GM23338 (cell line): ENCODE measurements around the gene EMP2. TPM values are rescaled to one million over a fixed set of nuclear protein-coding genes. Genes with fewer than 3 reads are reported as not detected.

Source experiments
- ATAC-seq: fragments of 200-7000 bp; cut with Tn5 transposase; 3 replicates; pipeline ENCODE4 v1.9.1; 2020
- DNase-seq: peaks from one replicate; pipeline ENCODE4 v3.0.0-alpha.2; 2015; ENCODE audit warnings: low spot score
- H2AFZ ChIP-seq: fragments of 200-600 bp; sonication (generic); 2 replicates; pipeline ENCODE4 v1.8.0; 2016; ENCODE audit warnings: antibody characterized with exemption, mild to moderate bottlenecking, moderate library complexity
- H3F3A ChIP-seq: fragments of 200-600 bp; sonication (generic); replicated peaks from 2 replicates; pipeline ENCODE4 v1.8.0; 2017; ENCODE audit warnings: antibody characterized with exemption, mixed run types, low read depth
- H3K27ac ChIP-seq: fragments of 200-600 bp; sonication (generic); 2 replicates; pipeline ENCODE4 v1.6.1; 2016; ENCODE audit warnings: low read depth
- H3K27me3 ChIP-seq: fragments of 200-600 bp; sonication (generic); 2 replicates; pipeline ENCODE4 v1.8.0; 2016; ENCODE audit warnings: mild to moderate bottlenecking, mixed run types, moderate library complexity; ENCODE audit not compliant: insufficient read depth
- H3K36me3 ChIP-seq: fragments of 200-600 bp; sonication (generic); 2 replicates; pipeline ENCODE4 v1.8.0; 2016; ENCODE audit warnings: mild to moderate bottlenecking; ENCODE audit not compliant: insufficient read depth
- H3K4me1 ChIP-seq: fragments of 200-600 bp; sonication (generic); 2 replicates; pipeline ENCODE4 v1.8.0; 2016; ENCODE audit warnings: mild to moderate bottlenecking, moderate library complexity; ENCODE audit not compliant: insufficient read depth
- H3K4me2 ChIP-seq: fragments of 200-600 bp; sonication (generic); 2 replicates; pipeline ENCODE4 v1.7.1; 2017; ENCODE audit warnings: mixed run types
- H3K4me3 ChIP-seq: fragments of 200-600 bp; sonication (generic); 2 replicates; pipeline ENCODE4 v1.6.1; 2016; ENCODE audit warnings: mixed run types
- H3K79me2 ChIP-seq: fragments of 200-600 bp; sonication (generic); replicated peaks from 2 replicates; pipeline ENCODE4 v1.8.0; 2017; ENCODE audit warnings: mild to moderate bottlenecking; ENCODE audit not compliant: insufficient read depth
- H3K9me2 ChIP-seq: fragments of 200-600 bp; sonication (generic); 2 replicates; pipeline ENCODE4 v1.8.0; 2017; ENCODE audit not compliant: insufficient read depth
- H4K20me1 ChIP-seq: fragments of 200-600 bp; sonication (generic); replicated peaks from 2 replicates; pipeline ENCODE4 v1.8.0; 2017; ENCODE audit warnings: mild to moderate bottlenecking; ENCODE audit not compliant: insufficient read depth
- H3K27ac Mint-ChIP-seq: 2 replicates; pipeline ENCODE4 v1.8.0; 2020; ENCODE audit warnings: inconsistent platforms, mild to moderate bottlenecking, moderate library complexity, mixed read lengths
- H3K27me3 Mint-ChIP-seq: 3 replicates; pipeline ENCODE4 v1.8.0; 2022; ENCODE audit warnings: low read depth, mild to moderate bottlenecking, moderate library complexity, mixed read lengths, inconsistent platforms; ENCODE audit not compliant: insufficient read depth, poor library complexity
- H3K36me3 Mint-ChIP-seq: 3 replicates; pipeline ENCODE4 v1.8.0; 2021; ENCODE audit warnings: low read depth, mild to moderate bottlenecking, inconsistent platforms, moderate library complexity, mixed read lengths
- H3K4me1 Mint-ChIP-seq: 3 replicates; pipeline ENCODE4 v1.8.0; 2020; ENCODE audit warnings: mild to moderate bottlenecking, inconsistent platforms, mixed read lengths
- H3K4me3 Mint-ChIP-seq: 3 replicates; pipeline ENCODE4 v1.8.0; 2021; ENCODE audit warnings: moderate library complexity, mild to moderate bottlenecking, inconsistent platforms, mixed read lengths
- H3K9me3 Mint-ChIP-seq: 3 replicates; pipeline ENCODE4 v1.8.0; 2020; ENCODE audit warnings: moderate library complexity, mild to moderate bottlenecking, inconsistent platforms, mixed read lengths
- CREB1 ChIP-seq: fragments of 250-450 bp; sonication (Bioruptor Pico); IDR thresholded peaks from 2 replicates; pipeline ENCODE4 v1.5.0; 2020; ENCODE audit warnings: low read depth, mild to moderate bottlenecking, moderate library complexity
- ETS1 ChIP-seq: IDR thresholded peaks from 2 replicates; pipeline ENCODE4 v1.6.1; 2016; ENCODE audit warnings: antibody characterized with exemption
- EZH2 ChIP-seq: fragments of 200-600 bp; sonication (generic); IDR thresholded peaks from one replicate; pipeline ENCODE4 v1.8.0; 2017; ENCODE audit warnings: antibody characterized with exemption, mild to moderate bottlenecking, low read depth; ENCODE audit not compliant: unreplicated experiment
- EZH2phosphoT487 ChIP-seq: fragments of 200-600 bp; sonication (generic); IDR thresholded peaks from one replicate; pipeline ENCODE4 v1.8.1; 2018; ENCODE audit warnings: antibody characterized with exemption; ENCODE audit not compliant: unreplicated experiment
- JUNB ChIP-seq: IDR thresholded peaks from one replicate; pipeline ENCODE4 v1.6.1; 2016; ENCODE audit warnings: antibody characterized with exemption; ENCODE audit not compliant: unreplicated experiment
- NANOG ChIP-seq: IDR thresholded peaks from 2 replicates; pipeline ENCODE4 v1.6.1; 2016; ENCODE audit warnings: antibody characterized with exemption, borderline replicate concordance
- POLR2AphosphoS5 ChIP-seq: IDR thresholded peaks from 2 replicates; pipeline ENCODE4 v1.6.1; 2016; ENCODE audit warnings: antibody characterized with exemption, low read depth
- REST ChIP-seq: IDR thresholded peaks from one replicate; pipeline ENCODE4 v1.6.1; 2018; ENCODE audit warnings: antibody characterized with exemption; ENCODE audit not compliant: unreplicated experiment
- STAT1 ChIP-seq: IDR thresholded peaks from one replicate; pipeline ENCODE4 v1.6.1; 2016; ENCODE audit warnings: antibody characterized with exemption; ENCODE audit not compliant: unreplicated experiment
- ZNF114 ChIP-seq: fragments of 250-450 bp; sonication (Bioruptor Pico); IDR thresholded peaks from 2 replicates; pipeline ENCODE4 v1.5.0; 2020; ENCODE audit warnings: mild to moderate bottlenecking, moderate library complexity
- ZNF331 ChIP-seq: fragments of 250-450 bp; sonication (Bioruptor Pico); IDR thresholded peaks from 2 replicates; pipeline ENCODE4 v1.5.0; 2020; ENCODE audit warnings: low read depth, mild to moderate bottlenecking, moderate library complexity
- ZNF462 ChIP-seq: fragments of 250-450 bp; sonication (Bioruptor Pico); IDR thresholded peaks from 2 replicates; pipeline ENCODE4 v1.5.0; 2020; ENCODE audit warnings: mild to moderate bottlenecking, moderate library complexity
- polyA plus RNA-seq: library from polyadenylated mRNA; unstranded; fragments of >200 nt; fragmentation: Nextera tagmentation; extraction: Ambion mirVana; gene quantifications from 2 replicates; pipeline ENCODE4 v1.2.1, GENCODE V29; 2016
- total RNA-seq: library from RNA; depleted of rRNA; stranded (reverse); fragments of >200 nt; shearing (Covaris generic); gene quantifications from 2 replicates; pipeline ENCODE4 v1.2.3, GENCODE V29; 2014
- TF ChIP-seq, protein P1 (sequence below), 2 experiments: fragments of 200-600 bp in 1 of 2; sonication (generic) in 1 of 2; conservative IDR thresholded peaks; 2 replicates each; pipeline versions ENCODE4 v1.5.1 to v1.6.1; 2016 to 2017; ENCODE audit warnings: antibody characterized with exemption in 2 of 2, low read depth in 2 of 2, mild to moderate bottlenecking in 2 of 2, moderate library complexity in 1 of 2

The EMP2 gene
- total and polyA plus RNA-seq, 2 experiments from 2014 or later = 7.3 to 40.1 TPM

DNA sequence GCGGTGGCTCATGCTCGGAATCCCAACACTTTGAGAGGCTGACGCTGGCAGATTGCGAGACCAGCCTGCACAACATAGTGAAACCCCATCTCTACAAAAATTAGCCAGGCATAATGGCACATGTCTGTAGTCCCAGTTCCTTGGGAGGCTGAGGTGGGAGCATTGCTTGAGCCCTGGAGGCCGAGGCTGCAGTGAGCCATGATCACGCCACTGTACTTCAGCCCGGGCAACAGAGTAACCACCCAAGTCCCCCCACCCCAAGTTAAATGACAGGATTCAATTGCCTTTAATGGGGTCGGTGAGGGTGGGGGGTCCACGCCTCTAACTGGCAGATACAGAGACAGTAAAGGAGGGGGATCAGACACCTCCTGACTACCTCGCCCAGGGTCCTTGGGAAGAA lies 44.9 kb downstream of the EMP2 start:
- H3K27me3 ChIP-seq = no peaks in the 10 kb centered on the region
- H3K9me2 ChIP-seq = no peaks in the 10 kb centered on the region
- DNase-seq (no peak), ATAC-seq (no peak)
- no peak overlapping the region for H2AFZ ChIP-seq
- no peaks in the 10 kb centered on the region for H3F3A ChIP-seq
- Mint-ChIP-seq H3K27me3 (peaks cover 6% of the 10 kb centered on the region), H3K9me3 (no peaks in the 10 kb centered on the region), H3K27ac (no peak overlapping the region), H3K4me1 (no peaks in the 10 kb centered on the region), H3K4me3 (no peak overlapping the region), H3K36me3 (peaks cover 9% of the 10 kb centered on the region; the same call in 2 of the 3 replicates)
- H3K4me2 ChIP-seq = no peak overlapping the region
- H3K27ac ChIP-seq = no peak overlapping the region
- no peaks in the 10 kb centered on the region for H3K4me1 ChIP-seq
- H3K79me2 ChIP-seq = no peaks in the 10 kb centered on the region
- TF ChIP-seq POLR2AphosphoS5 = no peak
- TF ChIP-seq CREB1 (CRISPR knock-in tag) = no peak
- TF ChIP-seq ZNF331 = no peak
- TF ChIP-seq, protein P1, sequence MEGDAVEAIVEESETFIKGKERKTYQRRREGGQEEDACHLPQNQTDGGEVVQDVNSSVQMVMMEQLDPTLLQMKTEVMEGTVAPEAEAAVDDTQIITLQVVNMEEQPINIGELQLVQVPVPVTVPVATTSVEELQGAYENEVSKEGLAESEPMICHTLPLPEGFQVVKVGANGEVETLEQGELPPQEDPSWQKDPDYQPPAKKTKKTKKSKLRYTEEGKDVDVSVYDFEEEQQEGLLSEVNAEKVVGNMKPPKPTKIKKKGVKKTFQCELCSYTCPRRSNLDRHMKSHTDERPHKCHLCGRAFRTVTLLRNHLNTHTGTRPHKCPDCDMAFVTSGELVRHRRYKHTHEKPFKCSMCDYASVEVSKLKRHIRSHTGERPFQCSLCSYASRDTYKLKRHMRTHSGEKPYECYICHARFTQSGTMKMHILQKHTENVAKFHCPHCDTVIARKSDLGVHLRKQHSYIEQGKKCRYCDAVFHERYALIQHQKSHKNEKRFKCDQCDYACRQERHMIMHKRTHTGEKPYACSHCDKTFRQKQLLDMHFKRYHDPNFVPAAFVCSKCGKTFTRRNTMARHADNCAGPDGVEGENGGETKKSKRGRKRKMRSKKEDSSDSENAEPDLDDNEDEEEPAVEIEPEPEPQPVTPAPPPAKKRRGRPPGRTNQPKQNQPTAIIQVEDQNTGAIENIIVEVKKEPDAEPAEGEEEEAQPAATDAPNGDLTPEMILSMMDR (conservative IDR thresholded peaks at IDR 0.05; ENCODE audit: low read depth in 2 of 2) = no peak
- no peak for TF ChIP-seq STAT1
- no peak for TF ChIP-seq EZH2phosphoT487
- TF ChIP-seq NANOG = no peak
- TF ChIP-seq EZH2 = no peak
- TF ChIP-seq ZNF114 (CRISPR knock-in tag) = no peak
- no peak for TF ChIP-seq ETS1
- no peak for TF ChIP-seq REST
- no peak for TF ChIP-seq JUNB
- TF ChIP-seq ZNF462 (CRISPR knock-in tag) = no peak
- no peaks in the 10 kb centered on the region for H4K20me1 ChIP-seq
- no peaks in the 10 kb centered on the region; the same call in 1 of the 2 replicates for H3K36me3 ChIP-seq
- H3K4me3 ChIP-seq = no peak overlapping the region
